HG03575 (cell line): ENCODE measurements around the gene TAT.

ENCODE experiments used
- ATAC-seq: cut with Tn5 transposase; IDR thresholded peaks from one replicate; pipeline ENCODE4 v1.9.1; 2021; ENCODE audit not compliant: unreplicated experiment, insufficient number of reproducible peaks, low FRiP score; ENCODE audit errors: extremely low read depth

TAT gene

GRCh38 chr16:71555230-71555891, 21.5 kb downstream of the TAT start:
- ATAC-seq = no peak

- ATAC-seq = no peak
These were observed 24.0 kb downstream of the TAT start for GRCh38 chr16:71552698-71553503.

GRCh38 chr16:71547168-71547567, 29.7 kb downstream of the TAT start:
- no peak for ATAC-seq

DNA sequence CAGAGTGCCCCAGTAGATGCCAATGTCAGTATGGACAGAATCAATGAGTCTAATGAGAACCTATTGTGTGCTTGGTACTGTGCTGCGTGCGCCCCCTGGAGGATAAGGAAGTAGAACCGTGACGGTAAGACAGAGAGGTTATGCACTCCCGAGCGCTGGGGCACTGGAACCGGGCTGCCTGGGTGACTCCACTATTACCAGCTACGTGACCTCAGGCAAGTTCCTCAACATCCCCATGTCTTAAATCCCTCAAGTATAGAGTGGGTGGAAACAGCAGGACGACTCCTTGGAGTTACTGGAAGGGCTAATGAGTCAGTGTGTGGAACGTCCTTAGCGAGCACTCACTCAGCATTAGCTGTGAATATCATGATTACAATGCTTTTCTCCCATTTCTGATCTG, 34.5 kb downstream of the TAT start:
- ATAC-seq = no peak

DNA sequence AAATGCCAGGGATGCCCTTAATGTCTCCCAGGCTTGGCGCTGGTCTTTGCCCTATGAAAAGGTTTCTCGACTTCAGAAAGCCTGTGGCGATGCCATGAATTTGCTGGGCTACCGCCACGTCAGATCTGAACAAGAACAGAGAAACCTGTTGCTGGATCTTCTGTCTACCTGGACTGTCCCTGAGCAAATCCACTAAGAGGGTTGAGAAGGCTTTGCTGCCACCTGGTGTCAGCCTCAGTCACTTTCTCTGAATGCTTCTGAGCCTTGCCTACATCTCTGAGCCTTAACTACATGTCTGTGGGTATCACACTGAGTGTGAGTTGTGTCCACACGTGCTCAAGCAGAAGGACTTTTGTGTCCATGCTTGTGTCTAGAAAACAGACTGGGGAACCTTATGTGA, 39.2 kb downstream of the TAT start:
- ATAC-seq = no peak

- no peak for ATAC-seq
These were observed 40.0 kb downstream of the TAT start for GRCh38 chr16:71536752-71537499.

GRCh38 chr16:71532366-71532765, 44.5 kb downstream of the TAT start:
- ATAC-seq = no peak

- ATAC-seq = no peak
These were observed 48.0 kb downstream of the TAT start for GRCh38 chr16:71528863-71529262.

- ATAC-seq = no peak
These were observed 48.6 kb downstream of the TAT start for GRCh38 chr16:71528257-71528656.

GRCh38 chr16:71526111-71526631, 50.7 kb downstream of the TAT start, which contains the start of gene CHST4:
Gene CHST4 (plus strand): TSS chr16:71526426. CDS start chr16:71536678, 10,252 bp downstream.
- ATAC-seq = no peak

GRCh38 chr16:71524566-71525553, 52.0 kb downstream of the TAT start:
- no peak for ATAC-seq

GRCh38 chr16:71520550-71520949, 56.3 kb downstream of the TAT start:
- ATAC-seq = no peak
